Measurements from ENCODE around the gene PSMD6. TPM values are rescaled to one million over a fixed set of nuclear protein-coding genes. Genes with fewer than 3 reads are reported as not detected.

PSMD6 gene
- total RNA-seq, 1 experiment from 2014 or later = 66.5 TPM

GRCh38 chr3:64046592-64046991 is 23.3 kb upstream of the PSMD6 start:
- intact Hi-C loops (cut with micrococcal nuclease; ENCODE audit: unreplicated experiment) = no loop called here
- Histone ChIP-seq H3K4me3 (ENCODE audit: low read depth, low read length, poor library complexity, severe bottlenecking) (no peak overlapping the region), H3K27ac (ENCODE audit: low read depth, low read length, poor library complexity, severe bottlenecking) (no peak overlapping the region), H3K27me3 (replicated peaks; ENCODE audit: insufficient read depth, low read depth, low read length, poor library complexity) (no peaks in the 10 kb centered on the region), H3K4me1 (ENCODE audit: insufficient read depth, low read length, poor library complexity, severe bottlenecking) (peaks cover 7% of the 10 kb centered on the region), H3K9me3 (ENCODE audit: low read depth, low read length, poor library complexity, severe bottlenecking) (no peaks in the 10 kb centered on the region), H3K36me3 (ENCODE audit: insufficient read depth, low read length, poor library complexity, severe bottlenecking) (no peaks in the 10 kb centered on the region)
- POLR2A ChIA-PET (ENCODE audit: low non-redundant PET) = no interaction called here
- no peak for DNase-seq (ENCODE audit: low spot score)
- no TSS peak for BruUV-seq (replicated peaks)
- TF ChIP-seq CTCF (conservative IDR thresholded peaks at IDR 0.05; ENCODE audit: low read depth, low read length) = no peak
- no peak for TF ChIP-seq EZH2 (IDR thresholded peaks at IDR 0.05; ENCODE audit: borderline replicate concordance, low read depth, low read length, poor library complexity, severe bottlenecking)
- CTCF ChIA-PET = no interaction called here

GRCh38 chr3:64042952-64043351 is 19.7 kb upstream of the PSMD6 start:
- Histone ChIP-seq H3K27me3 (replicated peaks; ENCODE audit: insufficient read depth, low read depth, low read length, poor library complexity) (no peaks in the 10 kb centered on the region), H3K4me1 (ENCODE audit: insufficient read depth, low read length, poor library complexity, severe bottlenecking) (peaks cover 7% of the 10 kb centered on the region), H3K4me3 (ENCODE audit: low read depth, low read length, poor library complexity, severe bottlenecking) (no peak overlapping the region), H3K27ac (ENCODE audit: low read depth, low read length, poor library complexity, severe bottlenecking) (no peak overlapping the region), H3K36me3 (ENCODE audit: insufficient read depth, low read length, poor library complexity, severe bottlenecking) (no peaks in the 10 kb centered on the region), H3K9me3 (ENCODE audit: low read depth, low read length, poor library complexity, severe bottlenecking) (no peaks in the 10 kb centered on the region)
- no peak for DNase-seq (ENCODE audit: low spot score)
- ChIA-PET POLR2A (ENCODE audit: low non-redundant PET) (no interaction called here), CTCF (no interaction called here)
- TF ChIP-seq CTCF (conservative IDR thresholded peaks at IDR 0.05; ENCODE audit: low read depth, low read length) = no peak
- no peak for TF ChIP-seq EZH2 (IDR thresholded peaks at IDR 0.05; ENCODE audit: borderline replicate concordance, low read depth, low read length, poor library complexity, severe bottlenecking)
- no TSS peak for BruUV-seq (replicated peaks)
- intact Hi-C loops (cut with micrococcal nuclease; ENCODE audit: unreplicated experiment) = no loop called here

GRCh38 chr3:64039981-64040733 is 16.9 kb upstream of the PSMD6 start:
- H3K4me3 ChIP-seq (ENCODE audit: low read depth, low read length, poor library complexity, severe bottlenecking) = no peak overlapping the region
- no TSS peak for BruUV-seq (replicated peaks)
- H3K4me1 ChIP-seq (ENCODE audit: insufficient read depth, low read length, poor library complexity, severe bottlenecking) = no peaks in the 10 kb centered on the region
- H3K27ac ChIP-seq (ENCODE audit: low read depth, low read length, poor library complexity, severe bottlenecking) = no peak overlapping the region
- no peaks in the 10 kb centered on the region for H3K27me3 ChIP-seq (replicated peaks; ENCODE audit: insufficient read depth, low read depth, low read length, poor library complexity)
- POLR2A ChIA-PET (ENCODE audit: low non-redundant PET) = no interaction called here
- H3K36me3 ChIP-seq (ENCODE audit: insufficient read depth, low read length, poor library complexity, severe bottlenecking) = no peaks in the 10 kb centered on the region
- no peak for DNase-seq (ENCODE audit: low spot score)
- intact Hi-C loops (cut with micrococcal nuclease; ENCODE audit: unreplicated experiment) = no loop called here
- no peak for TF ChIP-seq CTCF (conservative IDR thresholded peaks at IDR 0.05; ENCODE audit: low read depth, low read length)
- CTCF ChIA-PET = no interaction called here
- no peaks in the 10 kb centered on the region for H3K9me3 ChIP-seq (ENCODE audit: low read depth, low read length, poor library complexity, severe bottlenecking)
